HepG2 (cell line): ENCODE measurements around the gene ZBTB17.

Source experiments
- FOSL1 ChIP-seq: sonication (generic); formaldehyde crosslinking; IDR thresholded peaks from 2 replicates; pipeline ENCODE4 v1.9.0; 2021; ENCODE audit warnings: missing genetic modification reagents, borderline replicate concordance
- POLR2AphosphoS5 ChIP-seq: IDR thresholded peaks from 2 replicates; pipeline ENCODE4 v1.6.1; 2012; ENCODE audit warnings: low read depth, low read length
- ZNF614 ChIP-seq: IDR thresholded peaks from 2 replicates; pipeline ENCODE4 v1.6.1; 2018; ENCODE audit warnings: missing biosample characterization, missing genetic modification reagents, inconsistent platforms, borderline replicate concordance
- TF ChIP-seq, protein P1 (sequence below): sonication (generic); formaldehyde crosslinking; IDR thresholded peaks from 2 replicates; pipeline ENCODE4 v1.5.0; 2020; ENCODE audit warnings: mild to moderate bottlenecking, missing genetic modification reagents, moderate library complexity

DNA sequence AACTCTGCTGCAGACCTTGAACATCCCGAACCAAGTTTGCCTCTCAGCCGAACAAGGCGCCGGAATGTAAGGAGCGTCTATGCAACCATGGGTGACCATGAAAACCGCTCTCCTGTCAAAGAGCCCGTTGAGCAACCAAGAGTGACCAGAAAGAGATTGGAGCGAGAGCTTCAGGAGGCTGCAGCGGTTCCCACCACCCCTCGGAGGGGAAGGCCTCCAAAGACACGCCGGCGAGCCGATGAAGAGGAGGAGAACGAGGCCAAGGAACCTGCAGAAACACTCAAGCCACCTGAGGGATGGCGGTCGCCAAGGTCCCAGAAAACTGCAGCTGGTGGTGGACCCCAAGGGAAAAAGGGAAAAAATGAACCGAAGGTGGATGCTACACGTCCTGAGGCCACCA, 44.0 kb downstream of the ZBTB17 start:
- TF ChIP-seq, protein P1, sequence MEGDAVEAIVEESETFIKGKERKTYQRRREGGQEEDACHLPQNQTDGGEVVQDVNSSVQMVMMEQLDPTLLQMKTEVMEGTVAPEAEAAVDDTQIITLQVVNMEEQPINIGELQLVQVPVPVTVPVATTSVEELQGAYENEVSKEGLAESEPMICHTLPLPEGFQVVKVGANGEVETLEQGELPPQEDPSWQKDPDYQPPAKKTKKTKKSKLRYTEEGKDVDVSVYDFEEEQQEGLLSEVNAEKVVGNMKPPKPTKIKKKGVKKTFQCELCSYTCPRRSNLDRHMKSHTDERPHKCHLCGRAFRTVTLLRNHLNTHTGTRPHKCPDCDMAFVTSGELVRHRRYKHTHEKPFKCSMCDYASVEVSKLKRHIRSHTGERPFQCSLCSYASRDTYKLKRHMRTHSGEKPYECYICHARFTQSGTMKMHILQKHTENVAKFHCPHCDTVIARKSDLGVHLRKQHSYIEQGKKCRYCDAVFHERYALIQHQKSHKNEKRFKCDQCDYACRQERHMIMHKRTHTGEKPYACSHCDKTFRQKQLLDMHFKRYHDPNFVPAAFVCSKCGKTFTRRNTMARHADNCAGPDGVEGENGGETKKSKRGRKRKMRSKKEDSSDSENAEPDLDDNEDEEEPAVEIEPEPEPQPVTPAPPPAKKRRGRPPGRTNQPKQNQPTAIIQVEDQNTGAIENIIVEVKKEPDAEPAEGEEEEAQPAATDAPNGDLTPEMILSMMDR = no peak
- TF ChIP-seq ZNF614 (CRISPR knock-in tag) = no peak
- TF ChIP-seq FOSL1 (CRISPR knock-in tag) = no peak
- no peak for TF ChIP-seq POLR2AphosphoS5
